ENCODE results near the gene ZNF599.
"Not testable (repeated sequence)": the region's sequence is repeated elsewhere in the genome, so short reads cannot be mapped to it uniquely, and the experiment has no call there.

ZNF599 gene

GRCh38 chr19:34808566-34808965 lies 35.6 kb upstream of the ZNF599 start:
- Histone ChIP-seq H3K4me1 (ENCODE audit: insufficient read depth, low read length) (no peaks in the 10 kb centered on the region), H3K36me3 (ENCODE audit: insufficient read depth, low read length) (no peaks in the 10 kb centered on the region), H3K9ac (ENCODE audit: low read depth, low read length) (no peak overlapping the region), H4K20me1 (ENCODE audit: insufficient read depth, low read length) (no peaks in the 10 kb centered on the region), H3K4me2 (ENCODE audit: insufficient read depth, low read length) (no peak overlapping the region), H3K9me3 (ENCODE audit: insufficient read depth, low read length, severe bottlenecking) (peaks cover 7% of the 10 kb centered on the region), H3K4me3 (ENCODE audit: low read depth in 1 of 2, low read length in 2 of 2) (no peak overlapping the region), H3K79me2 (ENCODE audit: insufficient read depth, low read length) (no peaks in the 10 kb centered on the region), H3K27me3 (ENCODE audit: insufficient read depth, low read length, poor library complexity) (no peaks in the 10 kb centered on the region), H3K27ac (ENCODE audit: low read length) (no peak overlapping the region), H2AFZ (ENCODE audit: low read depth, low read length) (no peak overlapping the region)
- ATAC-seq (ENCODE audit: insufficient read depth, low read depth) (no peak), DNase-seq (no peak)
- TF ChIP-seq, protein P1, sequence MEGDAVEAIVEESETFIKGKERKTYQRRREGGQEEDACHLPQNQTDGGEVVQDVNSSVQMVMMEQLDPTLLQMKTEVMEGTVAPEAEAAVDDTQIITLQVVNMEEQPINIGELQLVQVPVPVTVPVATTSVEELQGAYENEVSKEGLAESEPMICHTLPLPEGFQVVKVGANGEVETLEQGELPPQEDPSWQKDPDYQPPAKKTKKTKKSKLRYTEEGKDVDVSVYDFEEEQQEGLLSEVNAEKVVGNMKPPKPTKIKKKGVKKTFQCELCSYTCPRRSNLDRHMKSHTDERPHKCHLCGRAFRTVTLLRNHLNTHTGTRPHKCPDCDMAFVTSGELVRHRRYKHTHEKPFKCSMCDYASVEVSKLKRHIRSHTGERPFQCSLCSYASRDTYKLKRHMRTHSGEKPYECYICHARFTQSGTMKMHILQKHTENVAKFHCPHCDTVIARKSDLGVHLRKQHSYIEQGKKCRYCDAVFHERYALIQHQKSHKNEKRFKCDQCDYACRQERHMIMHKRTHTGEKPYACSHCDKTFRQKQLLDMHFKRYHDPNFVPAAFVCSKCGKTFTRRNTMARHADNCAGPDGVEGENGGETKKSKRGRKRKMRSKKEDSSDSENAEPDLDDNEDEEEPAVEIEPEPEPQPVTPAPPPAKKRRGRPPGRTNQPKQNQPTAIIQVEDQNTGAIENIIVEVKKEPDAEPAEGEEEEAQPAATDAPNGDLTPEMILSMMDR (IDR thresholded peaks at IDR 0.05; ENCODE audit: borderline replicate concordance, extremely low read depth, low read length, poor library complexity, severe bottlenecking), result no peak
- no peak for TF ChIP-seq EZH2 (IDR thresholded peaks at IDR 0.05; ENCODE audit: borderline replicate concordance, low read depth, low read length, severe bottlenecking)

- Histone ChIP-seq H2AFZ (ENCODE audit: low read depth, low read length) (no peak overlapping the region), H3K4me2 (ENCODE audit: insufficient read depth, low read length) (no peak overlapping the region), H3K36me3 (ENCODE audit: insufficient read depth, low read length) (no peaks in the 10 kb centered on the region), H3K79me2 (ENCODE audit: insufficient read depth, low read length) (no peaks in the 10 kb centered on the region), H3K4me3 (ENCODE audit: low read depth in 1 of 2, low read length in 2 of 2) (no peak overlapping the region), H3K27me3 (ENCODE audit: insufficient read depth, low read length, poor library complexity) (no peaks in the 10 kb centered on the region), H3K27ac (ENCODE audit: low read length) (no peak overlapping the region), H3K4me1 (ENCODE audit: insufficient read depth, low read length) (no peaks in the 10 kb centered on the region), H4K20me1 (ENCODE audit: insufficient read depth, low read length) (no peaks in the 10 kb centered on the region), H3K9me3 (ENCODE audit: insufficient read depth, low read length, severe bottlenecking) (peaks cover 7% of the 10 kb centered on the region), H3K9ac (ENCODE audit: low read depth, low read length) (no peak overlapping the region)
- ATAC-seq (ENCODE audit: insufficient read depth, low read depth) (no peak), DNase-seq (no peak)
- no peak for TF ChIP-seq EZH2 (IDR thresholded peaks at IDR 0.05; ENCODE audit: borderline replicate concordance, low read depth, low read length, severe bottlenecking)
- TF ChIP-seq, protein P1 (IDR thresholded peaks at IDR 0.05; ENCODE audit: borderline replicate concordance, extremely low read depth, low read length, poor library complexity, severe bottlenecking), result no peak
Observed at GRCh38 chr19:34806976-34807860, 34.2 kb upstream of the ZNF599 start.

DNA sequence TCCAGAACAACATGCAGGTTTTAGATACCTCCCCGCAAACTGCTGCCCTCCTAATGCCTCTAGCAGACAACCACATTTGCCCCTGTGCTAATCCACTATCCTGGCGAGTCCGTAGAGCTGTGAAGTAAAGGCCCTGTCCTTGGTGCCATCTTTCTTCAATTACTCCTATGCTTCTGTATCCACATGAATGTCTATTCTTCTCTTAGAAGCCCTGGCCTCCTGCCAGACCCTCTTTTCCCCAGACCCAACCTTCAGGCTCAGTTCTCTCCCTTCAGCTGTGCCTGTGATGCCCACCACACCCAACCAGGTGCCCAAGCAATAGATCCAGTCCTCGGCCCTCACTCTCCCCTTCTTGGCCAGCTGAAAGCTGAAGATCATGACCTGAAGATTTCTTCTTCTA lies 31.1 kb upstream of the ZNF599 start:
- Histone ChIP-seq H4K20me1 (ENCODE audit: insufficient read depth, low read length) (no peaks in the 10 kb centered on the region), H3K4me1 (ENCODE audit: insufficient read depth, low read length) (no peaks in the 10 kb centered on the region), H3K79me2 (ENCODE audit: insufficient read depth, low read length) (no peaks in the 10 kb centered on the region), H2AFZ (ENCODE audit: low read depth, low read length) (no peak overlapping the region), H3K27me3 (ENCODE audit: insufficient read depth, low read length, poor library complexity) (peaks cover 4% of the 10 kb centered on the region), H3K36me3 (ENCODE audit: insufficient read depth, low read length) (no peaks in the 10 kb centered on the region), H3K27ac (ENCODE audit: low read length) (no peak overlapping the region), H3K9me3 (ENCODE audit: insufficient read depth, low read length, severe bottlenecking) (peaks cover 6% of the 10 kb centered on the region), H3K9ac (ENCODE audit: low read depth, low read length) (no peak overlapping the region), H3K4me2 (ENCODE audit: insufficient read depth, low read length) (no peak overlapping the region), H3K4me3 (ENCODE audit: low read depth in 1 of 2, low read length in 2 of 2) (no peak overlapping the region)
- ATAC-seq (ENCODE audit: insufficient read depth, low read depth) (no peak), DNase-seq (no peak)
- TF ChIP-seq EZH2 (IDR thresholded peaks at IDR 0.05; ENCODE audit: borderline replicate concordance, low read depth, low read length, severe bottlenecking), result no peak
- TF ChIP-seq, protein P1 (IDR thresholded peaks at IDR 0.05; ENCODE audit: borderline replicate concordance, extremely low read depth, low read length, poor library complexity, severe bottlenecking), result no peak

DNA sequence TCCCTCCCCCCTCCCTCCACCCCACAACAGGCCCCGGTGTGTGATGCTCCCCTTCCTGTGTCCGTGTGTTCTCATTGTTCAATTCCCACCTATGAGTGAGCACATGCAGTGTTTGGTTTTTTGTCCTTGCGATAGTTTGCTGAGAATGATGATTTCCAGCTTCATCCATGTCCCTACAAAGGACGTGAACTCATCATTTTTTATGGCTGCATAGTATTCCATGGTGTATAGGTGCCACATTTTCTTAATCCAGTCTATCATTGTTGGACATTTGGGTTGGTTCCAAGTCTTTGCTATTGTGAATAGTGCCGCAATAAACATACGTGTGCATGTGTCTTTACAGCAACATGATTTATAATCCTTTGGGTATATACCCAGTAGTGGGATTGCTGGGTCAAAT lies 23.9 kb upstream of the ZNF599 start:
- not testable (repeated sequence) for H3K79me2 ChIP-seq (ENCODE audit: insufficient read depth, low read length); H3K9me3 ChIP-seq (ENCODE audit: insufficient read depth, low read length, severe bottlenecking); H3K9ac ChIP-seq (ENCODE audit: low read depth, low read length); ATAC-seq (ENCODE audit: insufficient read depth, low read depth); H3K4me3 ChIP-seq (ENCODE audit: low read depth in 1 of 2, low read length in 2 of 2); H3K4me1 ChIP-seq (ENCODE audit: insufficient read depth, low read length); H2AFZ ChIP-seq (ENCODE audit: low read depth, low read length); H3K4me2 ChIP-seq (ENCODE audit: insufficient read depth, low read length); H3K36me3 ChIP-seq (ENCODE audit: insufficient read depth, low read length); H4K20me1 ChIP-seq (ENCODE audit: insufficient read depth, low read length); DNase-seq; H3K27me3 ChIP-seq (ENCODE audit: insufficient read depth, low read length, poor library complexity); H3K27ac ChIP-seq (ENCODE audit: low read length)

Data from DND-41 (cell line).